ENCODE results near the gene CCL4. TPM values are rescaled to one million over a fixed set of nuclear protein-coding genes. Genes with fewer than 3 reads are reported as not detected.

Gene CCL4
- total RNA-seq, 1 donor from 2014 or later, result 23.4 TPM

GRCh38 chr17:36136036-36136435 is 32.4 kb downstream of the CCL4 start:
- Histone ChIP-seq H3K9me3 (ENCODE audit: insufficient read depth, low read depth, low read length) (peaks cover 8% of the 10 kb centered on the region), H3K27ac (ENCODE audit: low read depth, low read length) (no peak overlapping the region), H3K79me2 (ENCODE audit: insufficient read depth, low read length) (no peaks in the 10 kb centered on the region), H3K4me1 (ENCODE audit: insufficient read depth, low read length) (no peaks in the 10 kb centered on the region), H3K4me3 (ENCODE audit: insufficient read depth, low read depth, low read length) (no peak overlapping the region), H3K36me3 (ENCODE audit: insufficient read depth, low read length) (no peaks in the 10 kb centered on the region), H2AFZ (ENCODE audit: low read depth, low read length) (no peak overlapping the region), H3K27me3 (ENCODE audit: insufficient read depth, low read length) (peaks cover 2% of the 10 kb centered on the region), H3K9ac (ENCODE audit: low read length) (no peak overlapping the region), H4K20me1 (ENCODE audit: insufficient read depth, low read length) (no peaks in the 10 kb centered on the region), H3K4me2 (ENCODE audit: low read length) (no peak overlapping the region)
- peaks cover 16% of the 10 kb centered on the region for H3K27me3 Mint-ChIP-seq (ENCODE audit: low read depth, unreplicated experiment)
- peaks cover 5% of the 10 kb centered on the region for H3K9me3 Mint-ChIP-seq (ENCODE audit: unreplicated experiment)
- no peaks in the 10 kb centered on the region for H3K36me3 Mint-ChIP-seq (ENCODE audit: low read depth, unreplicated experiment)
- FAIRE-seq (no peak), DNase-seq (ENCODE audit: low read depth) (no peak)
- H3K4me1 Mint-ChIP-seq (ENCODE audit: low read depth, unreplicated experiment), result peaks cover 5% of the 10 kb centered on the region
- H3K4me3 Mint-ChIP-seq (ENCODE audit: unreplicated experiment), result no peak overlapping the region
- no peak for TF ChIP-seq EZH2 (IDR thresholded peaks at IDR 0.05; ENCODE audit: insufficient read depth, low read length)
- no peak for TF ChIP-seq CTCF (IDR thresholded peaks at IDR 0.05; ENCODE audit: insufficient read depth, low read depth, low read length)
- H3K27ac Mint-ChIP-seq (ENCODE audit: unreplicated experiment), result no peak overlapping the region

GRCh38 chr17:36136439-36136838 is 32.8 kb downstream of the CCL4 start:
- TF ChIP-seq CTCF (IDR thresholded peaks at IDR 0.05; ENCODE audit: insufficient read depth, low read depth, low read length), result no peak
- no peak for TF ChIP-seq EZH2 (IDR thresholded peaks at IDR 0.05; ENCODE audit: insufficient read depth, low read length)

GRCh38 chr17:36142235-36142634 is 38.6 kb downstream of the CCL4 start:
- no peaks in the 10 kb centered on the region for H3K79me2 ChIP-seq (ENCODE audit: insufficient read depth, low read length)
- no peak overlapping the region for H3K4me3 ChIP-seq (ENCODE audit: insufficient read depth, low read depth, low read length)
- H3K9ac ChIP-seq (ENCODE audit: low read length), result no peak overlapping the region
- Mint-ChIP-seq H3K9me3 (ENCODE audit: unreplicated experiment) (peaks cover under 1% of the 10 kb centered on the region), H3K4me3 (ENCODE audit: unreplicated experiment) (no peak overlapping the region), H3K4me1 (ENCODE audit: low read depth, unreplicated experiment) (no peaks in the 10 kb centered on the region), H3K27me3 (ENCODE audit: low read depth, unreplicated experiment) (peaks cover 10% of the 10 kb centered on the region), H3K27ac (ENCODE audit: unreplicated experiment) (no peak overlapping the region), H3K36me3 (ENCODE audit: low read depth, unreplicated experiment) (no peaks in the 10 kb centered on the region)
- peaks cover under 1% of the 10 kb centered on the region for H3K27me3 ChIP-seq (ENCODE audit: insufficient read depth, low read length)
- no peak for TF ChIP-seq CTCF (IDR thresholded peaks at IDR 0.05; ENCODE audit: insufficient read depth, low read depth, low read length)
- TF ChIP-seq EZH2 (IDR thresholded peaks at IDR 0.05; ENCODE audit: insufficient read depth, low read length), result no peak
- H3K36me3 ChIP-seq (ENCODE audit: insufficient read depth, low read length), result no peaks in the 10 kb centered on the region
- DNase-seq (ENCODE audit: low read depth), result no peak
- no peaks in the 10 kb centered on the region for H3K4me1 ChIP-seq (ENCODE audit: insufficient read depth, low read length)
- no peaks in the 10 kb centered on the region for H4K20me1 ChIP-seq (ENCODE audit: insufficient read depth, low read length)
- H3K9me3 ChIP-seq (ENCODE audit: insufficient read depth, low read depth, low read length), result peaks cover 3% of the 10 kb centered on the region
- H3K4me2 ChIP-seq (ENCODE audit: low read length), result no peak overlapping the region
- FAIRE-seq, result no peak
- no peak overlapping the region for H2AFZ ChIP-seq (ENCODE audit: low read depth, low read length)
- no peak overlapping the region for H3K27ac ChIP-seq (ENCODE audit: low read depth, low read length)

More at GRCh38 chr17:36136439-36136838, 32.8 kb downstream of the CCL4 start:
- Histone ChIP-seq H3K4me1 (ENCODE audit: insufficient read depth, low read length) (no peaks in the 10 kb centered on the region), H3K36me3 (ENCODE audit: insufficient read depth, low read length) (no peaks in the 10 kb centered on the region), H4K20me1 (ENCODE audit: insufficient read depth, low read length) (no peaks in the 10 kb centered on the region), H3K4me3 (ENCODE audit: insufficient read depth, low read depth, low read length) (no peak overlapping the region), H3K9ac (ENCODE audit: low read length) (no peak overlapping the region), H3K4me2 (ENCODE audit: low read length) (no peak overlapping the region), H3K79me2 (ENCODE audit: insufficient read depth, low read length) (no peaks in the 10 kb centered on the region), H3K27ac (ENCODE audit: low read depth, low read length) (no peak overlapping the region), H3K9me3 (ENCODE audit: insufficient read depth, low read depth, low read length) (peaks cover 8% of the 10 kb centered on the region), H3K27me3 (ENCODE audit: insufficient read depth, low read length) (peaks cover 2% of the 10 kb centered on the region), H2AFZ (ENCODE audit: low read depth, low read length) (no peak overlapping the region)
- Mint-ChIP-seq H3K27ac (ENCODE audit: unreplicated experiment) (no peak overlapping the region), H3K27me3 (ENCODE audit: low read depth, unreplicated experiment) (peaks cover 16% of the 10 kb centered on the region), H3K4me1 (ENCODE audit: low read depth, unreplicated experiment) (peaks cover 5% of the 10 kb centered on the region), H3K36me3 (ENCODE audit: low read depth, unreplicated experiment) (no peaks in the 10 kb centered on the region), H3K9me3 (ENCODE audit: unreplicated experiment) (peaks cover 5% of the 10 kb centered on the region), H3K4me3 (ENCODE audit: unreplicated experiment) (no peak overlapping the region)
- FAIRE-seq (no peak), DNase-seq (ENCODE audit: low read depth) (no peak)

Data from astrocyte (in vitro differentiated cells and primary cell).